B cell (primary cell): ENCODE results near the gene CCNF. TPM values are rescaled to one million over a fixed set of nuclear protein-coding genes. Genes with fewer than 3 reads are reported as not detected.

Source experiments
- polyA plus RNA-seq: library from polyadenylated mRNA; depleted of rRNA; stranded (reverse); fragments of >200 nt; gene quantifications from 2 replicates; pipeline ENCODE4 v1.2.3, GENCODE V29; 2012
- small RNA-seq: library from RNA; depleted of rRNA; stranded (forward); fragments of <200 nt; gene quantifications from one replicate; pipeline ENCODE3, GENCODE V24; 2012; ENCODE audit warnings: low replicate concordance, low read depth; ENCODE audit not compliant: insufficient read length
- total RNA-seq, 2 donors: library from RNA; stranded (reverse); fragments of 120-200 nt in 1 of 2; gene quantifications; 1 replicate in 1 of 2; 2 replicates in 1 of 2; pipeline versions ENCODE4 v1.2.3 to v1.2.4, GENCODE V29; 2013 to 2022

The CCNF gene
- total and polyA plus RNA-seq, 2 donors (not counting 1 experiment from before 2014, with no cell fraction given) = 3.2 to 5.3 TPM

Small RNA genes within 50 kb of the gene (small RNA-seq; reads per million reads assigned to genes)
- not detected for gene MIR6768

Other genes with a start within 250 kb of the CCNF start
- 0.05 TPM in 1 of 2 replicates, not detected in the other for gene CASKIN1, start 232.8 kb upstream of the CCNF start, total RNA-seq
- 0.01 TPM in 1 of 2 replicates, not detected in the other for gene CASKIN1, start 232.8 kb upstream of the CCNF start, polyA plus RNA-seq
- gene MLST8, start 224.0 kb upstream of the CCNF start, total RNA-seq = 36.1 and 39.0 TPM in 2 replicates
- gene MLST8, start 224.0 kb upstream of the CCNF start, polyA plus RNA-seq = 107 and 112 TPM in 2 replicates
- 13.1 and 18.3 TPM in 2 replicates for gene BRICD5, start 218.6 kb upstream of the CCNF start, total RNA-seq
- 11.9 and 16.8 TPM in 2 replicates for gene BRICD5, start 218.6 kb upstream of the CCNF start, polyA plus RNA-seq
- gene PGP, start 214.6 kb upstream of the CCNF start, total RNA-seq = 15.1 and 16.5 TPM in 2 replicates
- gene PGP, start 214.6 kb upstream of the CCNF start, polyA plus RNA-seq = 13.4 and 15.4 TPM in 2 replicates
- gene E4F1, start 205.9 kb upstream of the CCNF start, total RNA-seq = 41.8 and 43.0 TPM in 2 replicates
- gene E4F1, start 205.9 kb upstream of the CCNF start, polyA plus RNA-seq = 70.9 and 76.2 TPM in 2 replicates
- gene DNASE1L2, start 193.0 kb upstream of the CCNF start, total RNA-seq = 1.1 and 1.6 TPM in 2 replicates
- 1.6 TPM in 2 replicates for gene DNASE1L2, start 193.0 kb upstream of the CCNF start, polyA plus RNA-seq
- 38.4 and 46.4 TPM in 2 replicates for gene ECI1, start 177.9 kb upstream of the CCNF start, total RNA-seq
- gene ECI1, start 177.9 kb upstream of the CCNF start, polyA plus RNA-seq = 26.2 and 34.3 TPM in 2 replicates
- 209 and 210 TPM in 2 replicates for gene RNPS1, start 161.3 kb upstream of the CCNF start, total RNA-seq
- gene RNPS1, start 161.3 kb upstream of the CCNF start, polyA plus RNA-seq = 230 and 265 TPM in 2 replicates
- 5.1 and 5.4 TPM in 2 replicates for gene ABCA3, start 88.7 kb upstream of the CCNF start, total RNA-seq
- gene ABCA3, start 88.7 kb upstream of the CCNF start, polyA plus RNA-seq = 2.4 and 3.1 TPM in 2 replicates
- 1.5 and 2.9 TPM in 2 replicates for gene TEDC2, start 30.7 kb downstream of the CCNF start, total RNA-seq
- 1.1 and 1.2 TPM in 2 replicates for gene TEDC2, start 30.7 kb downstream of the CCNF start, polyA plus RNA-seq
- not detected in 2 replicates for gene NTN3, start 41.9 kb downstream of the CCNF start, total RNA-seq
- gene NTN3, start 41.9 kb downstream of the CCNF start, polyA plus RNA-seq = not detected in 2 replicates
- gene TBC1D24, start 45.7 kb downstream of the CCNF start, total RNA-seq = 8.7 and 9.4 TPM in 2 replicates
- gene TBC1D24, start 45.7 kb downstream of the CCNF start, polyA plus RNA-seq = 6.9 and 7.1 TPM in 2 replicates
- gene ATP6V0C, start 84.5 kb downstream of the CCNF start, total RNA-seq = 106 and 118 TPM in 2 replicates
- 176 and 395 TPM in 2 replicates for gene ATP6V0C, start 84.5 kb downstream of the CCNF start, polyA plus RNA-seq
- gene AMDHD2, start 90.9 kb downstream of the CCNF start, total RNA-seq = 209 and 226 TPM in 2 replicates
- gene AMDHD2, start 90.9 kb downstream of the CCNF start, polyA plus RNA-seq = 133 and 140 TPM in 2 replicates
- gene CEMP1, start 102.0 kb downstream of the CCNF start, total RNA-seq = 1.2 and 2.3 TPM in 2 replicates
- 0.66 and 0.91 TPM in 2 replicates for gene CEMP1, start 102.0 kb downstream of the CCNF start, polyA plus RNA-seq
- 84.1 and 86.0 TPM in 2 replicates for gene PDPK1, start 108.6 kb downstream of the CCNF start, total RNA-seq
- 32.5 and 33.3 TPM in 2 replicates for gene PDPK1, start 108.6 kb downstream of the CCNF start, polyA plus RNA-seq